NCI-H510A (cell line): ENCODE results near the gene ASIC5.

Experiments used
- DNase-seq: peaks from one replicate; lab custom pipeline; 2025; lab: John Stamatoyannopoulos, UW

ASIC5 gene

DNA sequence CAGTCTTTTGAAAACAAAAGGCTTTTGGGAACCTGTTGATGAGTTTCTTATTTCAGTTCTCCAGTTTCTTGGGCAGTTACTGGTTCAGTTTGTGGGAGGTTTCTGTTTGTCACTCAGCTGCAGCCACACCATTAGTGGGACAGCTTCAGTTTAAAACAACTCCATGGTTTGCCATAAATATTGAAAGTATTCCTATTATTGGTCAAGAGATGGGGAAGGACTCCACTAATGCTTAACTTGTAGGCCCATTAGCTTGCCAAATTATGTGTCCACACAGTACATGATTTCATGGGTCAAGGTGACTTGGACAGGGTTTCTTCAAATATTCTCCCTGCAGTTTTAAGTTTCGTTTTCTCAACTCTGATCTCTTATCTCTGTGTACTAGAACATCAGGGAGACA, 15.5 kb upstream of the ASIC5 start:
- DNase-seq = no peak

GRCh38 chr4:155879767-155880166, 13.7 kb upstream of the ASIC5 start:
- no peak for DNase-seq

GRCh38 chr4:155878611-155879010, 12.5 kb upstream of the ASIC5 start:
- DNase-seq = no peak

GRCh38 chr4:155877971-155878370, 11.9 kb upstream of the ASIC5 start:
- DNase-seq = no peak

DNA sequence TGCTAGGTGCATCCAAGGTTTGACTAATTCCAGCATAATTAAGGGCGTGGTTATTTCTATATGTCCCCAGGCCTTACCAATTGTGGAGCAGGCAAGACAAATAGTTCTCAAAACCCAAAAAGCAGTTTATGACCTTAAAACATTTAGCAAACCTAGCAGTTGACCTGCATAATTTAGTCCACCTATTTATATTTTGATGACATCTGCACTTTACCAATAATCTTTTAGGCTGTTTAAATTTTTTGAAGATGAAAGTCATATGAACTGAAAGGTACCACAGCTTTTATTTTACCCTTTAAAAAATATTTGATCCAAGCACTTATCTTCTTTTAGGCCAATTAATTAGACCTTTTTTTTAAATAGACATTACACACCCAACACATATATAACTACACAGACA, 9.8 kb upstream of the ASIC5 start:
- no peak for DNase-seq

DNA sequence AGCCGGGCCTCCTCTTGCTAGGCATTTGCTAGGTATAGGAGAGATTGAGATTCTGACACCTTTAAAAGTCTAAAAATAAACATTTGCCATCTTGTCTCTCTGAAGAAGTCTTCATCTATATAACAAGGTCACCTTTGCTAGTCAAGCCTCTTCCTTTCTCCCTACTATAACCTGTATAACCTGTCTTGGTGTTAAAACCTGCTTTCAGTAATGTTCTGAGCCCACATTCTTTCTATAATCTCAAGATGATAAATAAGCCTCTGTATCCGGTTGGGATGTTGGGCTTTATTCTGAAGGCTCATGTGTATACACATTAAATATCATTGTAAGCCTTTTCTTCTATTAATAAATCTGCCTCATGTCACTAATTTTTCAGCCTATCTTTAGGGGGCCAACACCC, 10.2 kb downstream of the ASIC5 start:
- no peak for DNase-seq

- no peak for DNase-seq
These were observed 11.4 kb downstream of the ASIC5 start for GRCh38 chr4:155854582-155855226.

GRCh38 chr4:155853189-155853588, 12.9 kb downstream of the ASIC5 start:
- no peak for DNase-seq

DNA sequence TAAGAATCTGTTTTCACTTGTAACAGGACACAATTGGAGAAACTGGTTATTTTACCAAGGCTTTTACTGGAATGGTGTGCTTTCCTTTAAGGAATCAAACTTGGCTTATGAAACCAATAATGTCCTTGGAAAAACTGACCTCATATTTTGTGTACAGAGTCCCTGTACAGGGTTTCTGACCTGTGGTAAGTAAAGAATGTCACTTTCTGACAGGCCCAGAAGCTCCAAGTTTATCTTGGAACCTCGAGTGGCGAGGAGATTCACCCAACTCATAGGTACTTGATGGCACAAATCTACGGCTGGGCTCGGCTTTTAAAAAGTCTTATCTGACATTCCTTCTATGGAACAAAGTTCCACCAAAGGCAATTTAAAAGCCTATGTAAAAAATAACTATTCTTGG, 17.0 kb downstream of the ASIC5 start:
- DNase-seq = no peak

DNA sequence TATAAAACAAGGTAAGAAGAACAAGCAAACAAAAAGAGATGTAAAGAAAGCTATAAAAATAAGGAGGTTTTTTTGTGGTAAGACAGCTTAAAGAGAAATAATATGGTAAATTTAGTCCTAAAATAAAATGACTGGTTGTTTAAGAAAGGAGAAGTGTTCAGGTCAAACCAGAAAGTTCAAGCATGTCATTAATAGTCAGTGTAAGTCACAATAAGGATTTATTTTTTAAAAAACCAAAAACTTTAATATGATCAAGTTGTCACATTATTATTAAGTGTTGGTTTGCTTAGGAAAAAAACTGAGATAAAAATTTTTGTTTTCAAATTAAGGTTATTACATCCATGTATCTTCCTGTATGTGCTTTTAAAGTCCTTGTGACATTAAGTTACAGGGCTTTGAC, 19.1 kb downstream of the ASIC5 start:
- DNase-seq = no peak

GRCh38 chr4:155842080-155842479, 24.0 kb downstream of the ASIC5 start:
- no peak for DNase-seq

DNA sequence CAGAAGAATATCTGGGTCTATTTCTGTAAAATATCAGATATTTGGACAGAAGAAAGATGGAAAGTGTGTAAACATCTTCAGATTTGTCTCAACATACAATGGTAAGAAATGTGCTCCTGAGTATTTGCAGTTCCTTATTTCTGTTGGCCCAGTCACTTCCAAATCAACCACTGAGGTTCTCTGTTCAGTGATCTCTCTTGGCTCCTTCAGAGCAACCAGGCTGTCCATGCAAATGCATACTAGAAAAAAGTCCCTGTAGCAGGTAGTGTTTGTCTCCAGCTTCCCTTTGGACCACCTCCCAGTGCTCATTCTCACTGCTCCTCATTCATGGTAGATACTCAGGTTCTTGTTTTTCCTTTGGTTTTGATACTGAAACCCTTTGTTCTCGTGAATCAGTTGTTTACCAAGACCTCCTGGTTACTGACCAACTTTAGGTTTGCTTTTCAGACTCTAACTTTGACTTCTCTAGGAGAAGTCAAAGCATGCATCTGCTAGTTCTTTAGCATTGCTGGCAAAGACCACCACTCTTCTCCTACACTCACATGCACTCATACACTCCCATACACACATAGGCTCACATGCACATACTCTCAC, 28.8 kb downstream of the ASIC5 start:
- DNase-seq = no peak

- DNase-seq = no peak
These were observed 33.4 kb downstream of the ASIC5 start for GRCh38 chr4:155832664-155833063.

- no peak for DNase-seq
These were observed 37.4 kb downstream of the ASIC5 start for GRCh38 chr4:155828628-155829027.

- DNase-seq = no peak
These were observed 43.5 kb downstream of the ASIC5 start for GRCh38 chr4:155822572-155822971.

DNA sequence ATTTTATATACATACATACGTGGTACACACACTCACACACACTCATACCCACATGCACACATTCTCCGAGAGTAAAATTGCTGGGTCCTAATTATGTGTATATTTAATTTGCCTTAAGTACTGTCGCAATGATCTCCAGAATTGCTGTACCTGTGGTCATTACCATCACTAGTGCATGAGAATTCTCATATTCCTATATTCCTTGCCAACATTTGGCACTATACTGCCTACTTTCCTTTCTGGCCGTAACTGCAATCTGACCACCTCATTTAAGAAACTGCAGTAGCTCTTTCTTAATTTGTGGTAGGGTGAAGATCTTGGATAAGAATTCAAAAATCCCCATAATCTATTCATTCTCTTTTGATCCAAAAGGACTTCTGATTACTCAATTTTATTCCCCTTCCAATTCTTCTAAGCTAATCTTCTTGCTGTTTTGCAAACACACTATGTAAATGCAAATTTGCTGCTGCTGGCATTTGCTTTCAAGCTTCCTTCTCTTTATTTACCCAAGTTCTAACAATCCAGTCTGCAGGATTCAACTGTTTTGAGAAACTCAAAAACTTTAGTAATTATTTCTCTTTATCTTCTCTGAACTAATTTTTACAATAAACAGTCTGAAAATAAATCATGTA, 45.1 kb downstream of the ASIC5 start:
- no peak for DNase-seq

GRCh38 chr4:155819066-155819465, 47.0 kb downstream of the ASIC5 start:
- DNase-seq = no peak

- DNase-seq = no peak
These were observed 47.4 kb downstream of the ASIC5 start for GRCh38 chr4:155818639-155819038.

GRCh38 chr4:155811083-155811482, 55.0 kb downstream of the ASIC5 start:
- DNase-seq = no peak

GRCh38 chr4:155809835-155810234, 56.2 kb downstream of the ASIC5 start:
- DNase-seq = peak; percentile 7

GRCh38 chr4:155807021-155807420, 59.1 kb downstream of the ASIC5 start:
- DNase-seq = no peak

GRCh38 chr4:155805016-155805415, 61.1 kb downstream of the ASIC5 start:
- no peak for DNase-seq

DNA sequence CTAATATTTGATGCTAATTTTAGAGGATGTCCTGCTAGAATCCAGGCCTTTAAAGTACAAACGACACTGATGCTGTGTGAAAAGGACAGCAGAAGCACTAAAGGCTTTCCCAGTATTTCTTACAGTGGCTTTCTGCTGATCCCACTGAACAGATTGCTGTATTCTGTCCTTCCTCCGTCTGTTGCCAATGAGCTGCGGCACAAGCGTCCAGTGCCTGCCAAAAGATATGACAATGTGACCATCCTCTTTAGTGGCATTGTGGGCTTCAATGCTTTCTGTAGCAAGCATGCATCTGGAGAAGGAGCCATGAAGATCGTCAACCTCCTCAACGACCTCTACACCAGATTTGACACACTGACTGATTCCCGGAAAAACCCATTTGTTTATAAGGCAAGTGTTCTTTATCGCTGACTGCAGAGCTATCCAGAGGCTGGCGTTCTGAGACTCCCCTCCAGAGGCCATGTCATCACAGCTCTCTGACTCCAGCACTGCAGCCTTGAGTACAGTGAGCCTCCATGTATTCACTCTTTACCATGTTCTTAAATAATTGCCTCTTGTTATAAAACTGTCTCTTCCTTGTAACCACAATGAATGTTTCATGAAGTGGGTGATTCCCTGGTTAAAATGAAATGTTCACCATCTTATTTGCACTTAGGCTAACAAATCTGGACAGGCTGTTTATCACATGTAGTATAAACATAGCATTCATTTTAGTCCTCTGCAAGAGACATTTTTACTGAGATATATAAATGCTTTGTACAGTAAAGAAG, 63.7 kb downstream of the ASIC5 start:
- DNase-seq = no peak
